ENCODE data around the gene SART3.
"Not testable (repeated sequence)": the region's sequence is repeated elsewhere in the genome, so short reads cannot be mapped to it uniquely, and the experiment has no call there.

SART3 gene

GRCh38 chr12:108511633-108512540 is 49.1 kb downstream of the SART3 start:
- no peaks in the 10 kb centered on the region for H3K9me3 ChIP-seq (ENCODE audit: low read length)
- no peaks in the 10 kb centered on the region for H3K27me3 ChIP-seq (ENCODE audit: insufficient read depth, low read length)
- H3K4me3 ChIP-seq (ENCODE audit: low read length): no peak overlapping the region
- peaks cover 8% of the 10 kb centered on the region for H3K4me1 ChIP-seq (ENCODE audit: insufficient read depth, low read length)
- H2AFZ ChIP-seq (ENCODE audit: low read depth, low read length): peak overlapping the region; percentile 18
- H3K36me3 ChIP-seq (ENCODE audit: insufficient read depth, low read length): peaks cover under 1% of the 10 kb centered on the region

- no peaks in the 10 kb centered on the region for H3K27me3 ChIP-seq (ENCODE audit: insufficient read depth, low read length)
- no peak overlapping the region for H3K4me3 ChIP-seq (ENCODE audit: low read length)
- no peaks in the 10 kb centered on the region for H3K36me3 ChIP-seq (ENCODE audit: insufficient read depth, low read length)
- H3K4me1 ChIP-seq (ENCODE audit: insufficient read depth, low read length): peaks cover 5% of the 10 kb centered on the region
- H3K9me3 ChIP-seq (ENCODE audit: low read length): no peaks in the 10 kb centered on the region
- no peak overlapping the region for H2AFZ ChIP-seq (ENCODE audit: low read depth, low read length)
Observed at GRCh38 chr12:108510836-108511235, 50.1 kb downstream of the SART3 start.

GRCh38 chr12:108509806-108510205 is 51.2 kb downstream of the SART3 start:
- H3K36me3 ChIP-seq (ENCODE audit: insufficient read depth, low read length): no peaks in the 10 kb centered on the region

GRCh38 chr12:108507971-108508642 is 52.9 kb downstream of the SART3 start:
- no peaks in the 10 kb centered on the region for H3K36me3 ChIP-seq (ENCODE audit: insufficient read depth, low read length)
- peaks cover 4% of the 10 kb centered on the region for H3K9me3 ChIP-seq (ENCODE audit: low read length)
- no peaks in the 10 kb centered on the region for H3K27me3 ChIP-seq (ENCODE audit: insufficient read depth, low read length)
- H3K4me3 ChIP-seq (ENCODE audit: low read length): no peak overlapping the region
- H2AFZ ChIP-seq (ENCODE audit: low read depth, low read length): no peak overlapping the region
- H3K4me1 ChIP-seq (ENCODE audit: insufficient read depth, low read length): peaks cover 2% of the 10 kb centered on the region

More at GRCh38 chr12:108509806-108510205, 51.2 kb downstream of the SART3 start:
- H3K9me3 ChIP-seq (ENCODE audit: low read length): no peaks in the 10 kb centered on the region
- H2AFZ ChIP-seq (ENCODE audit: low read depth, low read length): no peak overlapping the region
- no peak overlapping the region for H3K4me3 ChIP-seq (ENCODE audit: low read length)
- H3K27me3 ChIP-seq (ENCODE audit: insufficient read depth, low read length): no peaks in the 10 kb centered on the region
- peaks cover 2% of the 10 kb centered on the region for H3K4me1 ChIP-seq (ENCODE audit: insufficient read depth, low read length)

- peaks cover 7% of the 10 kb centered on the region for H3K9me3 ChIP-seq (ENCODE audit: low read length)
- no peak overlapping the region for H2AFZ ChIP-seq (ENCODE audit: low read depth, low read length)
- no peaks in the 10 kb centered on the region for H3K27me3 ChIP-seq (ENCODE audit: insufficient read depth, low read length)
- H3K4me1 ChIP-seq (ENCODE audit: insufficient read depth, low read length): no peaks in the 10 kb centered on the region
- no peak overlapping the region for H3K4me3 ChIP-seq (ENCODE audit: low read length)
- no peaks in the 10 kb centered on the region for H3K36me3 ChIP-seq (ENCODE audit: insufficient read depth, low read length)
Observed at GRCh38 chr12:108505129-108505528, 55.8 kb downstream of the SART3 start.

- Histone ChIP-seq H3K4me1 (ENCODE audit: insufficient read depth, low read length) (no peaks in the 10 kb centered on the region), H3K4me3 (ENCODE audit: low read length) (no peak overlapping the region), H3K9me3 (ENCODE audit: low read length) (peaks cover 7% of the 10 kb centered on the region), H2AFZ (ENCODE audit: low read depth, low read length) (no peak overlapping the region), H3K27me3 (ENCODE audit: insufficient read depth, low read length) (no peaks in the 10 kb centered on the region), H3K36me3 (ENCODE audit: insufficient read depth, low read length) (no peaks in the 10 kb centered on the region)
Observed at GRCh38 chr12:108502922-108503321, 58.1 kb downstream of the SART3 start.

GRCh38 chr12:108498136-108498535 is 62.8 kb downstream of the SART3 start:
- no peak overlapping the region for H3K4me3 ChIP-seq (ENCODE audit: low read length)
- no peaks in the 10 kb centered on the region for H3K4me1 ChIP-seq (ENCODE audit: insufficient read depth, low read length)
- no peaks in the 10 kb centered on the region for H3K36me3 ChIP-seq (ENCODE audit: insufficient read depth, low read length)
- peaks cover 3% of the 10 kb centered on the region for H3K9me3 ChIP-seq (ENCODE audit: low read length)
- H3K27me3 ChIP-seq (ENCODE audit: insufficient read depth, low read length): peaks cover 6% of the 10 kb centered on the region
- no peak overlapping the region for H2AFZ ChIP-seq (ENCODE audit: low read depth, low read length)

- Histone ChIP-seq H3K36me3 (ENCODE audit: insufficient read depth, low read length) (no peaks in the 10 kb centered on the region), H2AFZ (ENCODE audit: low read depth, low read length) (no peak overlapping the region), H3K27me3 (ENCODE audit: insufficient read depth, low read length) (peaks cover 6% of the 10 kb centered on the region), H3K4me3 (ENCODE audit: low read length) (no peak overlapping the region), H3K4me1 (ENCODE audit: insufficient read depth, low read length) (no peaks in the 10 kb centered on the region), H3K9me3 (ENCODE audit: low read length) (no peaks in the 10 kb centered on the region)
Observed at GRCh38 chr12:108495823-108496579, 65.0 kb downstream of the SART3 start.

- H3K36me3 ChIP-seq (ENCODE audit: insufficient read depth, low read length): no peaks in the 10 kb centered on the region
- H3K9me3 ChIP-seq (ENCODE audit: low read length): no peaks in the 10 kb centered on the region
- no peaks in the 10 kb centered on the region for H3K4me1 ChIP-seq (ENCODE audit: insufficient read depth, low read length)
- peaks cover 6% of the 10 kb centered on the region for H3K27me3 ChIP-seq (ENCODE audit: insufficient read depth, low read length)
- no peak overlapping the region for H2AFZ ChIP-seq (ENCODE audit: low read depth, low read length)
- no peak overlapping the region for H3K4me3 ChIP-seq (ENCODE audit: low read length)
Observed at GRCh38 chr12:108495054-108495453, 65.9 kb downstream of the SART3 start.

GRCh38 chr12:108491256-108491655 is 69.7 kb downstream of the SART3 start:
- Histone ChIP-seq H3K4me3 (ENCODE audit: low read length) (no peak overlapping the region), H2AFZ (ENCODE audit: low read depth, low read length) (no peak overlapping the region), H3K4me1 (ENCODE audit: insufficient read depth, low read length) (no peaks in the 10 kb centered on the region), H3K9me3 (ENCODE audit: low read length) (no peaks in the 10 kb centered on the region), H3K27me3 (ENCODE audit: insufficient read depth, low read length) (peaks cover 3% of the 10 kb centered on the region), H3K36me3 (ENCODE audit: insufficient read depth, low read length) (no peaks in the 10 kb centered on the region)

GRCh38 chr12:108487029-108487428 is 73.9 kb downstream of the SART3 start:
- not testable (repeated sequence) for H3K4me3 ChIP-seq (ENCODE audit: low read length); H3K4me1 ChIP-seq (ENCODE audit: insufficient read depth, low read length); H3K27me3 ChIP-seq (ENCODE audit: insufficient read depth, low read length); H3K36me3 ChIP-seq (ENCODE audit: insufficient read depth, low read length); H3K9me3 ChIP-seq (ENCODE audit: low read length); H2AFZ ChIP-seq (ENCODE audit: low read depth, low read length)

- not testable (repeated sequence) for H3K4me1 ChIP-seq (ENCODE audit: insufficient read depth, low read length); H3K27me3 ChIP-seq (ENCODE audit: insufficient read depth, low read length); H3K4me3 ChIP-seq (ENCODE audit: low read length); H3K9me3 ChIP-seq (ENCODE audit: low read length); H2AFZ ChIP-seq (ENCODE audit: low read depth, low read length); H3K36me3 ChIP-seq (ENCODE audit: insufficient read depth, low read length)
Observed at GRCh38 chr12:108485371-108485770, 75.6 kb downstream of the SART3 start.

GRCh38 chr12:108484845-108485244 is 76.1 kb downstream of the SART3 start:
- Histone ChIP-seq H3K4me1 (ENCODE audit: insufficient read depth, low read length) (no peaks in the 10 kb centered on the region), H2AFZ (ENCODE audit: low read depth, low read length) (no peak overlapping the region), H3K27me3 (ENCODE audit: insufficient read depth, low read length) (peaks cover 4% of the 10 kb centered on the region), H3K9me3 (ENCODE audit: low read length) (no peaks in the 10 kb centered on the region), H3K4me3 (ENCODE audit: low read length) (no peak overlapping the region), H3K36me3 (ENCODE audit: insufficient read depth, low read length) (no peaks in the 10 kb centered on the region)
